K562 (cell line): ENCODE results near the gene MEX3A. TPM values are rescaled to one million over a fixed set of nuclear protein-coding genes. Genes with fewer than 3 reads are reported as not detected.

Experiments
- CBX3 ChIP-seq, 2 experiments: IDR thresholded peaks; 1 replicate in 1 of 2; 2 replicates in 1 of 2; pipeline ENCODE4 v1.6.1; 2012; ENCODE audit warnings: inconsistent platforms in 2 of 2, low read length in 2 of 2, borderline replicate concordance in 1 of 2, control low read depth in 1 of 2
- GTF2E2 ChIP-seq: fragments of 200-800 bp; sonication (Bioruptor generic); IDR thresholded peaks from 2 replicates; pipeline ENCODE4 v1.6.1; 2016; ENCODE audit warnings: missing genetic modification characterization, missing compliant biosample characterization
- JUND ChIP-seq, 2 experiments: IDR thresholded peaks; 2 replicates in 1 of 2; 3 replicates in 1 of 2; pipeline ENCODE4 v1.6.1; 2011; ENCODE audit warnings: borderline replicate concordance in 2 of 2, low read depth in 2 of 2, low read length in 2 of 2, improper control_type of control experiment in 1 of 2, missing biosample characterization in 1 of 2, missing genetic modification characterization in 1 of 2, missing genetic modification reagents in 1 of 2
- TBP ChIP-seq: optimal IDR thresholded peaks from 2 replicates; pipeline ENCODE3; 2011; ENCODE audit warnings: low read depth, low read length, improper control_type of control experiment
- ZNF253 ChIP-seq: fragments of 250-450 bp; sonication (Bioruptor Pico); conservative IDR thresholded peaks from 2 replicates; pipeline ENCODE4 v1.6.1; 2021; ENCODE audit warnings: mild to moderate bottlenecking
- polyA plus RNA-seq, 8 experiments: library from polyadenylated mRNA; depleted of rRNA in 4 of 8; stranded (reverse) in 5 of 8; unstranded in 3 of 8; fragments of >200 nt; fragmentation: Nextera tagmentation in 2 of 8; fragmentation: Illumina TruSeq in 1 of 8; extraction: Ambion mirVana in 2 of 8; extraction: Trizol in 1 of 8; gene quantifications; 2 replicates each; pipeline versions ENCODE4 v1.2.1 to v1.2.3, GENCODE V29; 2011 to 2014; ENCODE audit warnings: inconsistent platforms in 1 of 8, missing spikeins in 1 of 8
- total RNA-seq, 7 experiments: library from RNA; depleted of rRNA in 6 of 7; stranded (reverse); fragments of >200 nt in 6 of 7; fragmentation: Illumina TruSeq in 2 of 7; extraction: Trizol in 2 of 7; gene quantifications; 2 replicates each; pipeline versions ENCODE4 v1.2.1 to v1.2.3, GENCODE V29; 2011 to 2021; ENCODE audit warnings: low replicate concordance in 1 of 7
- TF ChIP-seq, protein P1 (sequence below): fragments of 200-600 bp; sonication (generic); IDR thresholded peaks from one replicate; pipeline ENCODE4 v1.6.1; 2012; ENCODE audit warnings: mild to moderate bottlenecking, low read depth, low read length, inconsistent platforms
- TF ChIP-seq, protein P2 (sequence below): fragments of 450-650 bp; IDR thresholded peaks from 2 replicates; pipeline ENCODE4 v1.6.1; 2017; ENCODE audit warnings: antibody characterized with exemption, mild to moderate bottlenecking
- TF ChIP-seq, protein P3 (sequence below): fragments of 250-450 bp; sonication (Bioruptor Pico); IDR thresholded peaks from 2 replicates; pipeline ENCODE4 v1.4.0; 2020; ENCODE audit warnings: mild to moderate bottlenecking, moderate library complexity

MEX3A gene
- total and polyA plus RNA-seq, 9 of the 15 experiments (the other 6 are each of a cell fraction or from before 2014, with no cell fraction given) = 0.36 to 13.7 (median 5.2) TPM

DNA sequence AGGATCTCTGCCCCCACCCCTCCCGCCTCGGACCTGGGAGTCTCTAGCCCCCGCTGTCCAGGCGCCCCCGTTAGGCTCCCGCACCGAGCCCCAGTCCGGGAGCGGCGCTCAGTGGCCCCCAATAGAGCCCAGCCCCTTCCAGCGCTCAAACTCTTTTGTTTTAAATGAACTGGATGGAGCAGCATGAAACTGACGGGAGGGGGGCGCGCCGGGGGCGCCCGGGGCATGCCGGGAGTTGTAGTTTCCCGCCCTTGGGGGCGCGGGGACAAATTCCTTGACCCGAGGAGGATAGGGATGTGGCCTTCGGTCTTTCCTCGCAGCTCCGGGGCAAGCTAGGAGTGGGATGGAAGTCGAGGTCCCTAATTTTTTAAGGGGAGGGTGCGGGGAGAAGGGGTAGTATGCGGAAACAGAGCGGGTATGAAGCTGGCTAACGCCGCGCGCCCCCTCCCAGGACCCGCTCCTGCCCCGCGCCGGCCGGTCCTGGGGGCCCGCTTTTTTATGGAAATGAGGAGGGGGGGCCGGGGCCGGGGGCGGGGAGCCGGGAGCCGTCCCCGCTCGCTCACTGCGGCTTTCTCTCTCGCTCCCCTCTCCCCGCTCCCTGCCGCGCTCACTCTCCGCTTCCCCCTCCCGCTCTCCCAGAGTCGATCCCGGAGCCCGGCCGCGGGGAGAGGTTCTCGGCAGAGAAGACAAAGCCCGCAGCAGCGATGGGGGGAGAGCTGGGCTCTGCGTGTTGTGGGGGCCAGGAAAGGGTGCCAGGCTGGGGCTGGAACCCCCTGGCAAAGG is at the start of gene MEX3A (continued):
- TF ChIP-seq, protein P1, sequence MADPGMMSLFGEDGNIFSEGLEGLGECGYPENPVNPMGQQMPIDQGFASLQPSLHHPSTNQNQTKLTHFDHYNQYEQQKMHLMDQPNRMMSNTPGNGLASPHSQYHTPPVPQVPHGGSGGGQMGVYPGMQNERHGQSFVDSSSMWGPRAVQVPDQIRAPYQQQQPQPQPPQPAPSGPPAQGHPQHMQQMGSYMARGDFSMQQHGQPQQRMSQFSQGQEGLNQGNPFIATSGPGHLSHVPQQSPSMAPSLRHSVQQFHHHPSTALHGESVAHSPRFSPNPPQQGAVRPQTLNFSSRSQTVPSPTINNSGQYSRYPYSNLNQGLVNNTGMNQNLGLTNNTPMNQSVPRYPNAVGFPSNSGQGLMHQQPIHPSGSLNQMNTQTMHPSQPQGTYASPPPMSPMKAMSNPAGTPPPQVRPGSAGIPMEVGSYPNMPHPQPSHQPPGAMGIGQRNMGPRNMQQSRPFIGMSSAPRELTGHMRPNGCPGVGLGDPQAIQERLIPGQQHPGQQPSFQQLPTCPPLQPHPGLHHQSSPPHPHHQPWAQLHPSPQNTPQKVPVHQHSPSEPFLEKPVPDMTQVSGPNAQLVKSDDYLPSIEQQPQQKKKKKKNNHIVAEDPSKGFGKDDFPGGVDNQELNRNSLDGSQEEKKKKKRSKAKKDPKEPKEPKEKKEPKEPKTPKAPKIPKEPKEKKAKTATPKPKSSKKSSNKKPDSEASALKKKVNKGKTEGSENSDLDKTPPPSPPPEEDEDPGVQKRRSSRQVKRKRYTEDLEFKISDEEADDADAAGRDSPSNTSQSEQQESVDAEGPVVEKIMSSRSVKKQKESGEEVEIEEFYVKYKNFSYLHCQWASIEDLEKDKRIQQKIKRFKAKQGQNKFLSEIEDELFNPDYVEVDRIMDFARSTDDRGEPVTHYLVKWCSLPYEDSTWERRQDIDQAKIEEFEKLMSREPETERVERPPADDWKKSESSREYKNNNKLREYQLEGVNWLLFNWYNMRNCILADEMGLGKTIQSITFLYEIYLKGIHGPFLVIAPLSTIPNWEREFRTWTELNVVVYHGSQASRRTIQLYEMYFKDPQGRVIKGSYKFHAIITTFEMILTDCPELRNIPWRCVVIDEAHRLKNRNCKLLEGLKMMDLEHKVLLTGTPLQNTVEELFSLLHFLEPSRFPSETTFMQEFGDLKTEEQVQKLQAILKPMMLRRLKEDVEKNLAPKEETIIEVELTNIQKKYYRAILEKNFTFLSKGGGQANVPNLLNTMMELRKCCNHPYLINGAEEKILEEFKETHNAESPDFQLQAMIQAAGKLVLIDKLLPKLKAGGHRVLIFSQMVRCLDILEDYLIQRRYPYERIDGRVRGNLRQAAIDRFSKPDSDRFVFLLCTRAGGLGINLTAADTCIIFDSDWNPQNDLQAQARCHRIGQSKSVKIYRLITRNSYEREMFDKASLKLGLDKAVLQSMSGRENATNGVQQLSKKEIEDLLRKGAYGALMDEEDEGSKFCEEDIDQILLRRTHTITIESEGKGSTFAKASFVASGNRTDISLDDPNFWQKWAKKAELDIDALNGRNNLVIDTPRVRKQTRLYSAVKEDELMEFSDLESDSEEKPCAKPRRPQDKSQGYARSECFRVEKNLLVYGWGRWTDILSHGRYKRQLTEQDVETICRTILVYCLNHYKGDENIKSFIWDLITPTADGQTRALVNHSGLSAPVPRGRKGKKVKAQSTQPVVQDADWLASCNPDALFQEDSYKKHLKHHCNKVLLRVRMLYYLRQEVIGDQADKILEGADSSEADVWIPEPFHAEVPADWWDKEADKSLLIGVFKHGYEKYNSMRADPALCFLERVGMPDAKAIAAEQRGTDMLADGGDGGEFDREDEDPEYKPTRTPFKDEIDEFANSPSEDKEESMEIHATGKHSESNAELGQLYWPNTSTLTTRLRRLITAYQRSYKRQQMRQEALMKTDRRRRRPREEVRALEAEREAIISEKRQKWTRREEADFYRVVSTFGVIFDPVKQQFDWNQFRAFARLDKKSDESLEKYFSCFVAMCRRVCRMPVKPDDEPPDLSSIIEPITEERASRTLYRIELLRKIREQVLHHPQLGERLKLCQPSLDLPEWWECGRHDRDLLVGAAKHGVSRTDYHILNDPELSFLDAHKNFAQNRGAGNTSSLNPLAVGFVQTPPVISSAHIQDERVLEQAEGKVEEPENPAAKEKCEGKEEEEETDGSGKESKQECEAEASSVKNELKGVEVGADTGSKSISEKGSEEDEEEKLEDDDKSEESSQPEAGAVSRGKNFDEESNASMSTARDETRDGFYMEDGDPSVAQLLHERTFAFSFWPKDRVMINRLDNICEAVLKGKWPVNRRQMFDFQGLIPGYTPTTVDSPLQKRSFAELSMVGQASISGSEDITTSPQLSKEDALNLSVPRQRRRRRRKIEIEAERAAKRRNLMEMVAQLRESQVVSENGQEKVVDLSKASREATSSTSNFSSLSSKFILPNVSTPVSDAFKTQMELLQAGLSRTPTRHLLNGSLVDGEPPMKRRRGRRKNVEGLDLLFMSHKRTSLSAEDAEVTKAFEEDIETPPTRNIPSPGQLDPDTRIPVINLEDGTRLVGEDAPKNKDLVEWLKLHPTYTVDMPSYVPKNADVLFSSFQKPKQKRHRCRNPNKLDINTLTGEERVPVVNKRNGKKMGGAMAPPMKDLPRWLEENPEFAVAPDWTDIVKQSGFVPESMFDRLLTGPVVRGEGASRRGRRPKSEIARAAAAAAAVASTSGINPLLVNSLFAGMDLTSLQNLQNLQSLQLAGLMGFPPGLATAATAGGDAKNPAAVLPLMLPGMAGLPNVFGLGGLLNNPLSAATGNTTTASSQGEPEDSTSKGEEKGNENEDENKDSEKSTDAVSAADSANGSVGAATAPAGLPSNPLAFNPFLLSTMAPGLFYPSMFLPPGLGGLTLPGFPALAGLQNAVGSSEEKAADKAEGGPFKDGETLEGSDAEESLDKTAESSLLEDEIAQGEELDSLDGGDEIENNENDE = no peak
- TF ChIP-seq CBX3 (IDR thresholded peaks at IDR 0.05; ENCODE audit: borderline replicate concordance in 1 of 2, low read length in 2 of 2) (0 out of 3 replicates have a peak, but pooled peaks of 1 of the 2 experiments have one; percentile 28), TBP (peak; percentile 25), GTF2E2 (tag) (no peak), JUND (IDR thresholded peaks at IDR 0.05; ENCODE audit: borderline replicate concordance, low read depth, low read length) (0 out of 2 replicates have a peak, but pooled peaks have one; percentile 5), JUND (tag; IDR thresholded peaks at IDR 0.05; ENCODE audit: borderline replicate concordance, low read depth, low read length) (no peak), ZNF253 (CRISPR knock-in tag) (no peak)
- TF ChIP-seq, protein P2, sequence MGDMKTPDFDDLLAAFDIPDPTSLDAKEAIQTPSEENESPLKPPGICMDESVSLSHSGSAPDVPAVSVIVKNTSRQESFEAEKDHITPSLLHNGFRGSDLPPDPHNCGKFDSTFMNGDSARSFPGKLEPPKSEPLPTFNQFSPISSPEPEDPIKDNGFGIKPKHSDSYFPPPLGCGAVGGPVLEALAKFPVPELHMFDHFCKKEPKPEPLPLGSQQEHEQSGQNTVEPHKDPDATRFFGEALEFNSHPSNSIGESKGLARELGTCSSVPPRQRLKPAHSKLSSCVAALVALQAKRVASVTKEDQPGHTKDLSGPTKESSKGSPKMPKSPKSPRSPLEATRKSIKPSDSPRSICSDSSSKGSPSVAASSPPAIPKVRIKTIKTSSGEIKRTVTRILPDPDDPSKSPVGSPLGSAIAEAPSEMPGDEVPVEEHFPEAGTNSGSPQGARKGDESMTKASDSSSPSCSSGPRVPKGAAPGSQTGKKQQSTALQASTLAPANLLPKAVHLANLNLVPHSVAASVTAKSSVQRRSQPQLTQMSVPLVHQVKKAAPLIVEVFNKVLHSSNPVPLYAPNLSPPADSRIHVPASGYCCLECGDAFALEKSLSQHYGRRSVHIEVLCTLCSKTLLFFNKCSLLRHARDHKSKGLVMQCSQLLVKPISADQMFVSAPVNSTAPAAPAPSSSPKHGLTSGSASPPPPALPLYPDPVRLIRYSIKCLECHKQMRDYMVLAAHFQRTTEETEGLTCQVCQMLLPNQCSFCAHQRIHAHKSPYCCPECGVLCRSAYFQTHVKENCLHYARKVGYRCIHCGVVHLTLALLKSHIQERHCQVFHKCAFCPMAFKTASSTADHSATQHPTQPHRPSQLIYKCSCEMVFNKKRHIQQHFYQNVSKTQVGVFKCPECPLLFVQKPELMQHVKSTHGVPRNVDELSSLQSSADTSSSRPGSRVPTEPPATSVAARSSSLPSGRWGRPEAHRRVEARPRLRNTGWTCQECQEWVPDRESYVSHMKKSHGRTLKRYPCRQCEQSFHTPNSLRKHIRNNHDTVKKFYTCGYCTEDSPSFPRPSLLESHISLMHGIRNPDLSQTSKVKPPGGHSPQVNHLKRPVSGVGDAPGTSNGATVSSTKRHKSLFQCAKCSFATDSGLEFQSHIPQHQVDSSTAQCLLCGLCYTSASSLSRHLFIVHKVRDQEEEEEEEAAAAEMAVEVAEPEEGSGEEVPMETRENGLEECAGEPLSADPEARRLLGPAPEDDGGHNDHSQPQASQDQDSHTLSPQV = no peak
- TF ChIP-seq, protein P3, sequence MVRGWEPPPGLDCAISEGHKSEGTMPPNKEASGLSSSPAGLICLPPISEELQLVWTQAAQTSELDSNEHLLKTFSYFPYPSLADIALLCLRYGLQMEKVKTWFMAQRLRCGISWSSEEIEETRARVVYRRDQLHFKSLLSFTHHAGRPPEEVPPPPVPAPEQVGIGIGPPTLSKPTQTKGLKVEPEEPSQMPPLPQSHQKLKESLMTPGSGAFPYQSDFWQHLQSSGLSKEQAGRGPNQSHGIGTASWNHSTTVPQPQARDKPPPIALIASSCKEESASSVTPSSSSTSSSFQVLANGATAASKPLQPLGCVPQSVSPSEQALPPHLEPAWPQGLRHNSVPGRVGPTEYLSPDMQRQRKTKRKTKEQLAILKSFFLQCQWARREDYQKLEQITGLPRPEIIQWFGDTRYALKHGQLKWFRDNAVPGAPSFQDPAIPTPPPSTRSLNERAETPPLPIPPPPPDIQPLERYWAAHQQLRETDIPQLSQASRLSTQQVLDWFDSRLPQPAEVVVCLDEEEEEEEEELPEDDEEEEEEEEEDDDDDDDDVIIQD (CRISPR knock-in tag) = no peak
